ENCODE results near the gene DIS3L2. TPM values are rescaled to one million over a fixed set of nuclear protein-coding genes. Genes with fewer than 3 reads are reported as not detected.

DIS3L2 gene
- total RNA-seq, 4 donors from 2014 or later = 16.1 to 26.7 (median 22.0) TPM

- intact Hi-C loops (cut with DNase I) = no loop called here
- WGBS = 89% methylated on average over 8 of the region's 8 CpGs
Observed at GRCh38 chr2:232211743-232212686, 250.5 kb downstream of the DIS3L2 start.

GRCh38 chr2:232213176-232213575 lies 251.7 kb downstream of the DIS3L2 start:
- WGBS = 69% methylated on average over 2 of the region's 2 CpGs
- Histone ChIP-seq H3K9me3 (no peaks in the 10 kb centered on the region), H3K4me1 (peaks cover 0 to 3% (median 0%) of the 10 kb centered on the region in 4 donors), H3K27ac (replicated peaks in 1 of 4) (no peak overlapping the region), H3K27me3 (no peaks in the 10 kb centered on the region), H3K4me3 (no peak overlapping the region), H3K36me3 (peaks cover 6 to 33% (median 10%) of the 10 kb centered on the region in 4 donors)
- no peak for DNase-seq (ENCODE audit: extremely low spot score)
- no peak for TF ChIP-seq EP300 (IDR thresholded peaks at IDR 0.05)
- TF ChIP-seq CTCF (IDR thresholded peaks at IDR 0.05) = no peak
- TF ChIP-seq POLR2A (IDR thresholded peaks at IDR 0.05; ENCODE audit: low read depth) = no peak
- TF ChIP-seq POLR2AphosphoS5 (IDR thresholded peaks at IDR 0.05) = no peak
- intact Hi-C loops (cut with DNase I) = no loop called here

More at GRCh38 chr2:232211743-232212686, 250.5 kb downstream of the DIS3L2 start:
- DNase-seq (ENCODE audit: extremely low spot score) = no peak
- Histone ChIP-seq H3K27me3 (no peaks in the 10 kb centered on the region), H3K27ac (replicated peaks in 1 of 4) (no peak overlapping the region), H3K36me3 (peaks cover 6 to 24% (median 10%) of the 10 kb centered on the region in 4 donors), H3K4me1 (peaks cover 3 to 6% (median 6%) of the 10 kb centered on the region in 4 donors), H3K4me3 (no peak overlapping the region), H3K9me3 (no peaks in the 10 kb centered on the region)
- TF ChIP-seq EP300 (IDR thresholded peaks at IDR 0.05) = no peak
- no peak for TF ChIP-seq POLR2AphosphoS5 (IDR thresholded peaks at IDR 0.05)
- TF ChIP-seq POLR2A (IDR thresholded peaks at IDR 0.05; ENCODE audit: low read depth) = no peak
- no peak for TF ChIP-seq CTCF (IDR thresholded peaks at IDR 0.05)

GRCh38 chr2:232214053-232214452 lies 252.5 kb downstream of the DIS3L2 start:
- H3K27me3 ChIP-seq = no peaks in the 10 kb centered on the region
- WGBS = 85% methylated on average over 5 of the region's 5 CpGs
- peaks cover 6 to 35% (median 10%) of the 10 kb centered on the region in 4 donors for H3K36me3 ChIP-seq

GRCh38 chr2:232216028-232216427 lies 254.5 kb downstream of the DIS3L2 start:
- Histone ChIP-seq H3K4me3 (no peak overlapping the region), H3K4me1 (peaks cover 0 to 12% (median 1%) of the 10 kb centered on the region in 4 donors), H3K27ac (replicated peaks in 1 of 4) (no peak overlapping the region), H3K36me3 (peaks cover 0 to 24% (median under 1%) of the 10 kb centered on the region in 4 donors), H3K9me3 (no peaks in the 10 kb centered on the region), H3K27me3 (no peaks in the 10 kb centered on the region)
- intact Hi-C loops (cut with DNase I) = no loop called here
- TF ChIP-seq POLR2A (IDR thresholded peaks at IDR 0.05; ENCODE audit: low read depth) (no peak), EP300 (IDR thresholded peaks at IDR 0.05) (no peak), CTCF (IDR thresholded peaks at IDR 0.05) (no peak), POLR2AphosphoS5 (IDR thresholded peaks at IDR 0.05) (no peak)
- DNase-seq (ENCODE audit: extremely low spot score) = no peak
- WGBS = 88% methylated on average over 3 of the region's 3 CpGs

More at GRCh38 chr2:232214053-232214452, 252.5 kb downstream of the DIS3L2 start:
- no peaks in the 10 kb centered on the region for H3K9me3 ChIP-seq
- intact Hi-C loops (cut with DNase I) = no loop called here
- DNase-seq (ENCODE audit: extremely low spot score) = no peak
- no peak overlapping the region for H3K4me3 ChIP-seq
- peaks cover 0 to 7% (median 1%) of the 10 kb centered on the region in 4 donors for H3K4me1 ChIP-seq
- TF ChIP-seq CTCF (IDR thresholded peaks at IDR 0.05) = no peak
- no peak overlapping the region for H3K27ac ChIP-seq (replicated peaks in 1 of 4)

Data from esophagus muscularis mucosa (tissue), 4 donors.